HCT116 (cell line): Measurements from ENCODE around the gene DSG1. TPM values are rescaled to one million over a fixed set of nuclear protein-coding genes. Genes with fewer than 3 reads are reported as not detected.

ENCODE experiments used
- ATAC-seq: fragments of 200-7000 bp; cut with Tn5 transposase; 2 replicates; pipeline ENCODE4 v1.9.1; 2020; ENCODE audit warnings: mild to moderate bottlenecking, moderate library complexity
- BruUV-seq: library from RNA; stranded (reverse); fragments of 400-500 nt; replicated peaks from 2 replicates; lab custom pipeline; 2021; lab: Mats Ljungman, UMichigan
- CTCF ChIA-PET: fragments of 300-600 bp; sonication (Branson Sonifier 250); formaldehyde crosslinking; loops from one replicate; lab custom pipeline; 2021; ENCODE audit warnings: antibody characterized with exemption; lab: Charles Lee
- POLR2A ChIA-PET: fragments of 300-600, 350-600 bp; sonication (Branson Sonifier 250); formaldehyde crosslinking; loops from one replicate; lab custom pipeline; 2021; ENCODE audit warnings: antibody characterized with exemption; lab: Charles Lee
- RAD21 ChIA-PET, 2 experiments: fragments of 300-600 bp; sonication (Branson Sonifier 250); formaldehyde crosslinking; loops; one replicate each; lab custom pipeline; 2023; ENCODE audit warnings: low total read pairs in 2 of 2; ENCODE audit not compliant: uncharacterized antibody in 2 of 2, unreplicated experiment in 2 of 2, low non-redundant PET in 1 of 2; lab: Charles Lee
- DNase-seq: peaks from one replicate; pipeline ENCODE4 v3.0.0-alpha.2; 2010; ENCODE audit warnings: low read depth, low spot score
- H2AFZ ChIP-seq: fragments of 200-600 bp; shearing (Covaris generic), sonication (generic); 2 replicates; pipeline ENCODE4 v1.6.1; 2017; ENCODE audit warnings: low read depth, mixed run types, mixed read lengths, antibody characterized with exemption, low read length; ENCODE audit not compliant: poor library complexity, severe bottlenecking
- H3K27ac ChIP-seq: 2 replicates; pipeline ENCODE4 v1.5.1; 2012; ENCODE audit warnings: low read depth, low read length
- H3K27me3 ChIP-seq: fragments of 200-600 bp; sonication (generic); 2 replicates; pipeline ENCODE4 v1.6.1; 2016; ENCODE audit warnings: mixed run types, low read length, mixed read lengths; ENCODE audit not compliant: insufficient read depth
- H3K36me3 ChIP-seq, 2 experiments: fragments of 200-500 bp in 1 of 2; fragments of 200-600 bp in 1 of 2; sonication (Bioruptor generic) in 1 of 2; sonication (generic) in 1 of 2; 2 replicates each; pipeline versions ENCODE4 v1.5.1 to v1.6.1; 2014 to 2016; ENCODE audit warnings: low read length in 2 of 2, inconsistent platforms in 1 of 2, mixed read lengths in 1 of 2, mixed run types in 1 of 2; ENCODE audit not compliant: insufficient read depth in 2 of 2, control insufficient read depth in 1 of 2
- H3K4me1 ChIP-seq, 2 experiments: fragments of 200-600 bp in 1 of 2; sonication (generic) in 1 of 2; 2 replicates each; pipeline versions ENCODE4 v1.5.1 to v1.6.1; 2012 to 2017; ENCODE audit warnings: low read length in 2 of 2, inconsistent platforms in 1 of 2, mild to moderate bottlenecking in 1 of 2, mixed read lengths in 1 of 2, mixed run types in 1 of 2, moderate library complexity in 1 of 2; ENCODE audit not compliant: insufficient read depth in 2 of 2, control insufficient read depth in 1 of 2
- H3K4me2 ChIP-seq: fragments of 200-600 bp; sonication (generic); 2 replicates; pipeline ENCODE4 v1.6.1; 2017; ENCODE audit warnings: mixed run types, low read length, mixed read lengths
- H3K4me3 ChIP-seq, 2 experiments: fragments of 200-600 bp in 1 of 2; sonication (generic) in 1 of 2; replicated peaks in 1 of 2; 2 replicates each; pipeline ENCODE4 v1.5.1; 2011 to 2016; ENCODE audit warnings: low read length in 2 of 2, control low read depth in 1 of 2, low read depth in 1 of 2, mild to moderate bottlenecking in 1 of 2, mixed read lengths in 1 of 2, mixed run types in 1 of 2
- H3K79me2 ChIP-seq: fragments of 200-600 bp; sonication (generic); 2 replicates; pipeline ENCODE4 v1.6.1; 2017; ENCODE audit warnings: mild to moderate bottlenecking, mixed run types, low read length, moderate library complexity, mixed read lengths; ENCODE audit not compliant: insufficient read depth
- H3K9ac ChIP-seq: fragments of 200-600 bp; sonication (generic); 2 replicates; pipeline ENCODE4 v1.6.1; 2016; ENCODE audit warnings: low read length, mixed read lengths
- H3K9me2 ChIP-seq: fragments of 200-600 bp; sonication (generic), shearing (Covaris generic); 2 replicates; pipeline ENCODE4 v1.6.1; 2017; ENCODE audit warnings: mixed run types, mild to moderate bottlenecking, moderate library complexity; ENCODE audit not compliant: insufficient read depth
- H3K9me3 ChIP-seq, 2 experiments: fragments of 200-500 bp in 1 of 2; fragments of 200-600 bp in 1 of 2; sonication (Bioruptor generic) in 1 of 2; sonication (generic) in 1 of 2; 2 replicates each; pipeline ENCODE4 v1.6.1; 2014 to 2017; ENCODE audit warnings: low read length in 2 of 2, mixed read lengths in 2 of 2, inconsistent platforms in 1 of 2, low read depth in 1 of 2, mild to moderate bottlenecking in 1 of 2, mixed run types in 1 of 2, moderate library complexity in 1 of 2; ENCODE audit not compliant: control insufficient read depth in 1 of 2, insufficient read depth in 1 of 2
- H4K20me1 ChIP-seq: fragments of 200-600 bp; sonication (generic), shearing (Covaris generic); 2 replicates; pipeline ENCODE4 v1.6.1; 2017; ENCODE audit warnings: mixed run types, mild to moderate bottlenecking, moderate library complexity; ENCODE audit not compliant: insufficient read depth
- ATF3 ChIP-seq: IDR thresholded peaks from 2 replicates; pipeline ENCODE4 v1.6.1; 2012
- CBX3 ChIP-seq: IDR thresholded peaks from 2 replicates; pipeline ENCODE4 v1.6.1; 2012; ENCODE audit warnings: low read depth
- CEBPB ChIP-seq: IDR thresholded peaks from 2 replicates; pipeline ENCODE4 v1.6.1; 2012; ENCODE audit warnings: low read depth
- CTCF ChIP-seq, 3 experiments: fragments of 200-600 bp in 1 of 3; sonication (generic) in 1 of 3; IDR thresholded peaks in 2 of 3; conservative IDR thresholded peaks in 1 of 3; 2 replicates each; pipeline ENCODE4 v1.5.1; 2012 to 2017; ENCODE audit warnings: low read depth in 2 of 3, low read length in 2 of 3, antibody characterized with exemption in 1 of 3, borderline replicate concordance in 1 of 3, control low read depth in 1 of 3, mild to moderate bottlenecking in 1 of 3, mixed read lengths in 1 of 3, mixed run types in 1 of 3, moderate library complexity in 1 of 3; ENCODE audit not compliant: insufficient read depth in 1 of 3
- EZH2 ChIP-seq: fragments of 200-600 bp; sonication (generic); IDR thresholded peaks from 2 replicates; pipeline ENCODE4 v1.6.1; 2017; ENCODE audit warnings: antibody characterized with exemption, mixed run types
- EZH2phosphoT487 ChIP-seq: fragments of 200-600 bp; IDR thresholded peaks from 2 replicates; pipeline ENCODE4 v1.6.1; 2018; ENCODE audit warnings: antibody characterized with exemption, borderline replicate concordance
- FOSL1 ChIP-seq: IDR thresholded peaks from 2 replicates; pipeline ENCODE4 v1.6.1; 2012; ENCODE audit warnings: low read depth
- JUND ChIP-seq: IDR thresholded peaks from 2 replicates; pipeline ENCODE4 v1.6.1; 2012
- MAX ChIP-seq: IDR thresholded peaks from 2 replicates; pipeline ENCODE4 v1.6.1; 2012
- RAD21 ChIP-seq: IDR thresholded peaks from 2 replicates; pipeline ENCODE4 v1.6.1; 2012; ENCODE audit warnings: low read depth, mild to moderate bottlenecking
- REST ChIP-seq: IDR thresholded peaks from 2 replicates; pipeline ENCODE4 v1.6.1; 2012; ENCODE audit warnings: low read depth
- SP1 ChIP-seq: IDR thresholded peaks from 2 replicates; pipeline ENCODE4 v1.6.1; 2012; ENCODE audit warnings: low read depth
- SRF ChIP-seq: IDR thresholded peaks from 2 replicates; pipeline ENCODE4 v1.6.1; 2012; ENCODE audit warnings: low read depth
- YY1 ChIP-seq: IDR thresholded peaks from 2 replicates; pipeline ENCODE4 v1.6.1; 2011; ENCODE audit warnings: low read length, low read depth, moderate library complexity, mild to moderate bottlenecking; ENCODE audit not compliant: insufficient replicate concordance; ENCODE audit errors: extremely low read depth
- ZBTB33 ChIP-seq: IDR thresholded peaks from 2 replicates; pipeline ENCODE4 v1.6.1; 2011; ENCODE audit warnings: mild to moderate bottlenecking, low read length, moderate library complexity; ENCODE audit not compliant: insufficient replicate concordance; ENCODE audit errors: extremely low read depth
- ZFX ChIP-seq: fragments of 450-650 bp; IDR thresholded peaks from 2 replicates; pipeline ENCODE4 v1.6.1; 2017
- intact Hi-C: fragments of 100-400 bp; cut with micrococcal nuclease; formaldehyde crosslinking; loops from 2 replicates; pipeline ENCODE4 v1.10.0; 2022
- total RNA-seq: library from RNA; stranded (reverse); gene quantifications from one replicate; pipeline ENCODE4 v1.2.1, GENCODE V29; 2021; ENCODE audit not compliant: unreplicated experiment

DSG1 gene
- total RNA-seq, 1 experiment from 2014 or later: not detected

- no peaks in the 10 kb centered on the region for H3K27me3 ChIP-seq
- H3K36me3 ChIP-seq: no peaks in the 10 kb centered on the region
- no peak overlapping the region for H3K9ac ChIP-seq
- no peak overlapping the region for H2AFZ ChIP-seq
- no peaks in the 10 kb centered on the region for H3K9me3 ChIP-seq
- no peak overlapping the region for H3K27ac ChIP-seq
- no TSS peak for BruUV-seq
- H3K4me1 ChIP-seq: no peaks in the 10 kb centered on the region
- CTCF ChIA-PET: no interaction called here
- no peak overlapping the region for H3K4me3 ChIP-seq
- no peaks in the 10 kb centered on the region for H3K79me2 ChIP-seq
- POLR2A ChIA-PET: no interaction called here
- intact Hi-C loops: no loop called here
- H4K20me1 ChIP-seq: no peaks in the 10 kb centered on the region
- H3K9me2 ChIP-seq: no peaks in the 10 kb centered on the region
- TF ChIP-seq MAX (no peak), REST (no peak), ZBTB33 (no peak), JUND (no peak), YY1 (no peak), CEBPB (no peak), RAD21 (no peak), EZH2phosphoT487 (no peak), EZH2 (no peak), ATF3 (no peak), CBX3 (no peak), CTCF (IDR thresholded peaks at IDR 0.05 in 2 of 3, conservative IDR thresholded peaks at IDR 0.05 in 1 of 3; ENCODE audit: borderline replicate concordance in 1 of 3, insufficient read depth in 1 of 3, low read depth in 2 of 3, low read length in 2 of 3) (no peak), ZFX (no peak), SRF (no peak), FOSL1 (no peak), SP1 (no peak)
- DNase-seq (no peak), ATAC-seq (no peak)
- H3K4me2 ChIP-seq: no peak overlapping the region
- RAD21 ChIA-PET: no interaction called here
Measured at GRCh38 chr18:31321719-31322118, 3.8 kb downstream of the DSG1 start.
